GM10266 (cell line): ENCODE measurements around the gene SRCAP.

Source experiments
- DNase-seq: peaks from one replicate; pipeline ENCODE4 v3.0.0; 2012; ENCODE audit errors: extremely low spot score
- TF ChIP-seq, protein P1 (sequence below): IDR thresholded peaks from 2 replicates; pipeline ENCODE4 v1.5.1; 2012; ENCODE audit warnings: mild to moderate bottlenecking, low read depth; ENCODE audit not compliant: control insufficient read depth, insufficient read depth; ENCODE audit errors: missing control alignments

SRCAP gene

DNA sequence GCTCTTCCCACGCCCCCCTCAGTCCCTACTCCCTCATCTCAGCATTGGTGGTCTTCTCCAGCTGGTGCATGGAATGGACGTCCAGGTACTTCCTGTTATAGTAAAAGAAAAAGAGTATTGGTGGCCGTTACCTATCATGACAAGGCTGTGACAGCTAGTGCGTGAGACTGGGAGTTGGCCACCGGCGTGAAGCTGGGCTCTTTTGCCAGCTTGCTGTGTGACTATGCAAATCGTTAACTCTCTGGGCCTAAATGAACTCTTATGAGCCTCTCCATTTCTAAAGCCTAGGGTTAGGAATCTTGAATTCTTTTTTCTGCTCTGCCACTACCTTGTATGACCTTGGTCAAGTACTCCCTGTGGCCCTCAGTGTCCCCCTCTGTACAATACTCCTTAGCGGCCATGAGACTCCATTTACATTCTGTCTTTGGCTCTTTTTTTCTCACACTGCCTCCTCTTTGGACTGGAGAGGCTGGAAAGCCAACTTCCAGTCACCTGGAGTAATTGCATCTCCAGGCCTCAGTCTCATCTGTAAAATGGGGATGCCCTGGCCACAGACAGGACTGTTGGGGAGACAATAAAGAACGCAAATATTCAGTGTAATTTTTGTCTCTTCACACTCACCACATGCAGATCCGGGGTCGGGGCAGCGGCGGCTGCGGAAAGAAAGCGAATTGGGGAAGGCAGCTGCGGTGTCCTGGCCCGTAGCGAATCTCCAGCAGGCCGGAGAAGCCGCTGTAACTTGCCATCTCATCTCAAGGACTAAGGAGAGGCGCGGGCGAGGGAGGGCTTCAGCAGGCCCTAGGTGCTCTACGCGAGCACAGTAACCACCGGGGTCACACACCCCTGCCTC, 61.8 kb downstream of the SRCAP start:
- DNase-seq, result no peak
- TF ChIP-seq, protein P1, sequence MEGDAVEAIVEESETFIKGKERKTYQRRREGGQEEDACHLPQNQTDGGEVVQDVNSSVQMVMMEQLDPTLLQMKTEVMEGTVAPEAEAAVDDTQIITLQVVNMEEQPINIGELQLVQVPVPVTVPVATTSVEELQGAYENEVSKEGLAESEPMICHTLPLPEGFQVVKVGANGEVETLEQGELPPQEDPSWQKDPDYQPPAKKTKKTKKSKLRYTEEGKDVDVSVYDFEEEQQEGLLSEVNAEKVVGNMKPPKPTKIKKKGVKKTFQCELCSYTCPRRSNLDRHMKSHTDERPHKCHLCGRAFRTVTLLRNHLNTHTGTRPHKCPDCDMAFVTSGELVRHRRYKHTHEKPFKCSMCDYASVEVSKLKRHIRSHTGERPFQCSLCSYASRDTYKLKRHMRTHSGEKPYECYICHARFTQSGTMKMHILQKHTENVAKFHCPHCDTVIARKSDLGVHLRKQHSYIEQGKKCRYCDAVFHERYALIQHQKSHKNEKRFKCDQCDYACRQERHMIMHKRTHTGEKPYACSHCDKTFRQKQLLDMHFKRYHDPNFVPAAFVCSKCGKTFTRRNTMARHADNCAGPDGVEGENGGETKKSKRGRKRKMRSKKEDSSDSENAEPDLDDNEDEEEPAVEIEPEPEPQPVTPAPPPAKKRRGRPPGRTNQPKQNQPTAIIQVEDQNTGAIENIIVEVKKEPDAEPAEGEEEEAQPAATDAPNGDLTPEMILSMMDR, result no peak

DNA sequence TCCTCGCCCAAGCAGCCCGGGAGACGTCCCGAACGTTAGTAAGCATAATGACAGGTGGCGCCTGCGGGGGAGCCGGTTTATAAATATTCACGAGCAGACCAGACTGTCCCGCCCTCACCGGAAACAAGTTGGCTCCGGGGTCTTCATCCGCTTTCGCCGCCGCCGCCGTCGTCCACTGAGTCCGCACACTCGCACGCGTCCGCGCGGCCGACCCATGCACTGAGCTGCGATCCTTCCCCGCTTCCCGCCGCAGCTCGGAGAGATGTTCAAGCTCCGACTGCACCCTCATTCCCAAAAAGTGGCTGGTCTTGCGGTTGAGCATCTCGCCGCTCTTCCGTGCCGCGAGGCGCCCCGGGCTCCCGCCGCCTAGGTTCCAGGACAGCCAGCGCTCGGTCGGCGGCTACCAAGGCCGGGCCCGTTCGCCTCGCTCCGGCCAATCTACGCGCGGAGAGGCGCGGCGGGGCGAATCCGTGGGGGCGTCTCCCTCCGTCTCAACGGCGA, 62.5 kb downstream of the SRCAP start:
- DNase-seq, result peak; percentile 66
- TF ChIP-seq, protein P1, result no peak

DNA sequence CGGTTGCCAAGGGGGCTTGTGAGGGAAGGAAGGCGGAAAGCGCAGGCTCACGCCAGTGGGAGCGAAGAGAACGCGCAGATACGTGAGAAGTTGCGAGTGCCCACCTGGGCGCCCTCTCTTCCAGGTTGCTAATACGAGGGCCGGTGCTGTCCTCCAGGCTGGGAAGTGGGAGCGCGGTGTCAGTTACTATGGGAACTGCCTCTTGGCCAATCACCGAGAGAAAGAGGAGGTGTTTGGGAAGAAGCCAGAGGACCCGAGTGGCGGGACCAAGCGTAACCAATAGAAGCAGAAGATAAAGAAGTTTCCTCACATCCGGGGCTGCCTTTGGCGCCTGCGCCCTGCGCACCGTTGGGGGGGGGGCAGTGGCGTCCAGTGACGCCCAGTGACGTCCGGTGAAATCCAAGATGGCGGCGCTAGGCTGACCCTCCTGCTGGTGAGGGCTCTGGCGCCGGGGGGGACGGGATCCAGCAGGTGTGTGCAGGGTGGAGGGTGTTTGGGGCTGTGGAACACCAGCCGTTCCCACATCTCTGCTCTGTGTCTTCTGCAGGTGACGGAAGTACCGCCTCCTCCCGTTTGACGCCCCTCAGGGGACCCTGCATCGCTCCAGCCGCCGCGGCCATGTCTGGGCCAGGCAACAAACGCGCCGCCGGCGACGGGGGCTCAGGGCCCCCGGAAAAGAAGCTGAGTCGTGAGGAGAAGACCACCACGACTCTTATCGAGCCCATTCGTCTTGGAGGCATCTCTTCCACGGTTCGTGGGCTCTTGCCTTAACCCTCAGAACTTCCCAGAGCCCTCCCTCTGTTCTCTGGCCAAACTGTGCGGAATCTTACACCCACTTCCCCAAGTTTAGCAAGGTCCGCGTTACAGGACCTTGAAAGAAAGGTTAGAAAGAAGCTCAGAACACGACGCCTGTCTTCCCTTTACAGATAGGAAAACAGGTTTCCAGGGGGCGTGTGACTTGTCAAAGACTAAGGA, 63.2 kb downstream of the SRCAP start, which contains the start of the genes CFAP119 and RNF40:
TSS of gene CFAP119 (minus strand) at position 135 of the 975 bp plus-strand sequence. CDS start 314 bp downstream, outside the sequence.
TSS of gene RNF40 (plus strand) at position 395 of the 975 bp plus-strand sequence. CDS start at position 619, 224 bp downstream.
- DNase-seq, result peak; percentile 99
- TF ChIP-seq, protein P1, result no peak

DNA sequence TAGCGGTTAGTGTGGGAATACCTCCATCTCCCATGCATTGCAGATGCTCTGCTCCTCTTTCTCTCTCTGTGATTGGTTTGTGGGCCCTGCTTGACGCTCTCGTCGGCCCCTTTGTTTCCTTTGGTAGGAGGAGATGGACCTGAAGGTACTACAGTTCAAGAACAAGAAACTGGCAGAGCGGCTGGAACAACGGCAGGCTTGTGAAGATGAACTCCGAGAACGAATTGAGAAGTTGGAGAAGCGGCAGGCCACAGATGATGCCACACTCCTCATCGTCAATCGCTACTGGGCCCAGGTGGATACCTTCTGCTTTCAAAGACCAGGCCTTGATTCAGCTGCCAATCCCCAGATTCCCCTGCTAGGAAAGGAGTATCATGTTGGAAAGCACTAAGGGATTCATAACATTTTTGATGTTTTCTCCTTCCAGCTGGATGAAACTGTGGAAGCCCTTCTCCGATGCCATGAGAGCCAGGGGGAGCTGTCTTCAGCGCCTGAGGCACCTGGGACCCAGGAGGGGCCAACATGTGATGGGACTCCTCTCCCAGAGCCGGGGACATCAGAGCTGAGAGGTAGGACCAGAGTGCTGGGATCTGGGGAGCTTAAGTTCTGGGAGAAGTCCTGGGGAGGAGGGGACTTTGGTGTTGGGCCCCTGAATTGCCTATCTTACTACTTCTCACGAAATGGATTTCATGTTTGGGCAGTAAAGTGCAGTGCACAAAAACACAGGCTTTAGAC, 64.2 kb downstream of the SRCAP start:
- TF ChIP-seq, protein P1, result no peak
- DNase-seq, result no peak

DNA sequence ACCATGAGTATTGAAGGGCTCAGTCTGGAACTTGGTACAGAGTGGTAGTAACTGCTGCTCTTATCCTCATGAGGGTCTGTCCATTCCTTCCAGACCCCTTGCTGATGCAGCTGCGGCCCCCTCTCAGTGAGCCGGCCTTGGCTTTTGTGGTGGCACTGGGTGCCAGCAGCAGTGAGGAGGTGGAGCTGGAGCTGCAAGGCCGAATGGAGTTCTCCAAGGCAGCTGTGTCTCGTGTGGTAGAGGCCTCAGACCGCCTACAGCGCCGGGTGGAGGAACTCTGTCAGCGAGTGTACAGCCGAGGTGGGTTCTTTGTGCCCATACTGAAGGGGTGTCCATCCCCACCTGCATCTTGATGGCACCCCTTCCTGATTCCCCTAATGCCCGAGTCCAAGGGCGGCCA, 65.1 kb downstream of the SRCAP start:
- DNase-seq, result no peak
- TF ChIP-seq, protein P1, result no peak

DNA sequence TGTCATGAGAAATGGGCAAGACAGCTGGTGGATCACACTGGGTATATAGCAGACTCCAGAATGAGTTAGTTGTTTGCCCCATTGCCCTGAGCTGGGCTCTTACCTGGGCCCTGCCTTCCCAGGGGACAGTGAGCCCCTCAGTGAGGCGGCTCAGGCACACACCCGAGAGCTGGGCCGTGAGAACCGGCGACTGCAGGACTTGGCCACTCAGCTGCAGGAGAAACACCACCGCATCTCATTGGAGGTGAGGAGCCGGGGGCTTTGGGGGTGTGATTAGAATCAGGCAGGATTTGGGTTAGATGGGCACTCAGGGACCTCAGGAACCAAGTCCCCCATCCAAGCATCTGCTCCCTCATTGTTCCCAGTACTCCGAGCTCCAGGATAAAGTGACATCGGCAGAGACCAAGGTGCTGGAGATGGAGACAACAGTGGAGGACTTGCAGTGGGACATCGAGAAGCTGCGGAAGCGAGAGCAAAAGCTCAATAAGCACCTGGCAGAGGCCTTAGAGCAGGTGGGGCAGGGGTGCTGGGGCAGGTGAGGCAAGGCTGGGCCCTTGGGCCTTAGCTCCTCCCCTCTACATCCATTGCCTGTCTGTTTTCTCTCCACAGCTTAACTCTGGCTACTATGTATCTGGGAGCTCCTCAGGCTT, 66.0 kb downstream of the SRCAP start:
- DNase-seq, result no peak
- TF ChIP-seq, protein P1, result no peak
